ENCODE measurements around the gene KCNMB2.

The KCNMB2 gene

GRCh38 chr3:178593786-178594185 is 57.5 kb downstream of the KCNMB2 start:
- H3K79me2 ChIP-seq (ENCODE audit: control insufficient read depth, low read length) = no peaks in the 10 kb centered on the region
- H3K4me1 ChIP-seq (ENCODE audit: control insufficient read depth, low read length) = no peaks in the 10 kb centered on the region
- H3K9me3 ChIP-seq (ENCODE audit: control insufficient read depth, insufficient read depth, low read length) = no peaks in the 10 kb centered on the region; the same call in 1 of the 2 replicates
- no peaks in the 10 kb centered on the region for H3F3A ChIP-seq (ENCODE audit: control insufficient read depth, insufficient read depth)
- no peak overlapping the region for H3K4me3 ChIP-seq (ENCODE audit: low read length)
- TF ChIP-seq EZH2phosphoT487 (IDR thresholded peaks at IDR 0.05; ENCODE audit: borderline replicate concordance, low read length) (no peak), CTCF (IDR thresholded peaks at IDR 0.05; ENCODE audit: low read depth, low read length, poor library complexity, severe bottlenecking) (no peak)
- no peak overlapping the region for H3K27ac ChIP-seq (ENCODE audit: low read depth, low read length)
- no peaks in the 10 kb centered on the region for H3K27me3 ChIP-seq (ENCODE audit: control insufficient read depth, low read length)
- H3K9me2 ChIP-seq (replicated peaks; ENCODE audit: control insufficient read depth, low read length) = no peaks in the 10 kb centered on the region; the same call in 1 of the 2 replicates
- no peak overlapping the region for H3K4me2 ChIP-seq (ENCODE audit: low read length)
- no peaks in the 10 kb centered on the region for H3K36me3 ChIP-seq (ENCODE audit: control insufficient read depth, low read length)
- no peaks in the 10 kb centered on the region for H4K20me1 ChIP-seq (ENCODE audit: control insufficient read depth, insufficient read depth, low read depth, low read length)

- Histone ChIP-seq H3K4me3 (ENCODE audit: low read length) (no peak overlapping the region), H3K36me3 (ENCODE audit: control insufficient read depth, low read length) (no peaks in the 10 kb centered on the region)
- no peak for TF ChIP-seq EZH2phosphoT487 (IDR thresholded peaks at IDR 0.05; ENCODE audit: borderline replicate concordance, low read length)
- no peak for TF ChIP-seq CTCF (IDR thresholded peaks at IDR 0.05; ENCODE audit: low read depth, low read length, poor library complexity, severe bottlenecking)
Observed at GRCh38 chr3:178597371-178597770, 61.1 kb downstream of the KCNMB2 start.

GRCh38 chr3:178602856-178603255 is 66.6 kb downstream of the KCNMB2 start:
- no peaks in the 10 kb centered on the region for H3K4me1 ChIP-seq (ENCODE audit: control insufficient read depth, low read length)
- no peak overlapping the region for H3K4me2 ChIP-seq (ENCODE audit: low read length)
- TF ChIP-seq EZH2phosphoT487 (IDR thresholded peaks at IDR 0.05; ENCODE audit: borderline replicate concordance, low read length) = no peak
- TF ChIP-seq CTCF (IDR thresholded peaks at IDR 0.05; ENCODE audit: low read depth, low read length, poor library complexity, severe bottlenecking) = no peak

More at GRCh38 chr3:178597371-178597770, 61.1 kb downstream of the KCNMB2 start:
- H3F3A ChIP-seq (ENCODE audit: control insufficient read depth, insufficient read depth) = no peaks in the 10 kb centered on the region
- no peaks in the 10 kb centered on the region; the same call in 1 of the 2 replicates for H3K9me2 ChIP-seq (replicated peaks; ENCODE audit: control insufficient read depth, low read length)
- H3K9me3 ChIP-seq (ENCODE audit: control insufficient read depth, insufficient read depth, low read length) = no peaks in the 10 kb centered on the region; the same call in 1 of the 2 replicates
- H4K20me1 ChIP-seq (ENCODE audit: control insufficient read depth, insufficient read depth, low read depth, low read length) = no peaks in the 10 kb centered on the region
- H3K27me3 ChIP-seq (ENCODE audit: control insufficient read depth, low read length) = no peaks in the 10 kb centered on the region
- H3K27ac ChIP-seq (ENCODE audit: low read depth, low read length) = no peak overlapping the region
- no peak overlapping the region for H3K4me2 ChIP-seq (ENCODE audit: low read length)
- H3K79me2 ChIP-seq (ENCODE audit: control insufficient read depth, low read length) = no peaks in the 10 kb centered on the region
- H3K4me1 ChIP-seq (ENCODE audit: control insufficient read depth, low read length) = no peaks in the 10 kb centered on the region

More at GRCh38 chr3:178602856-178603255, 66.6 kb downstream of the KCNMB2 start:
- Histone ChIP-seq H3K4me3 (ENCODE audit: low read length) (no peak overlapping the region), H3K27ac (ENCODE audit: low read depth, low read length) (no peak overlapping the region), H3K79me2 (ENCODE audit: control insufficient read depth, low read length) (no peaks in the 10 kb centered on the region), H3K36me3 (ENCODE audit: control insufficient read depth, low read length) (no peaks in the 10 kb centered on the region), H4K20me1 (ENCODE audit: control insufficient read depth, insufficient read depth, low read depth, low read length) (no peaks in the 10 kb centered on the region), H3K9me2 (replicated peaks; ENCODE audit: control insufficient read depth, low read length) (no peaks in the 10 kb centered on the region), H3F3A (ENCODE audit: control insufficient read depth, insufficient read depth) (no peaks in the 10 kb centered on the region), H3K27me3 (ENCODE audit: control insufficient read depth, low read length) (no peaks in the 10 kb centered on the region), H3K9me3 (ENCODE audit: control insufficient read depth, insufficient read depth, low read length) (no peaks in the 10 kb centered on the region)

Data from DOHH2 (cell line).